Keratinocyte (primary cell): ENCODE data around the gene SUN1. TPM values are rescaled to one million over a fixed set of nuclear protein-coding genes. Genes with fewer than 3 reads are reported as not detected.

ENCODE experiments used
- DNase-seq: peaks from one replicate; pipeline ENCODE4 v3.0.0-alpha.2; 2011; ENCODE audit warnings: low read depth, missing footprints, low spot score
- FAIRE-seq: peaks from 2 replicates; lab custom pipeline; 2011; peaks lifted over from hg19 to GRCh38; lab: Jason Lieb, UNC
- H2AFZ ChIP-seq: 2 replicates; pipeline ENCODE4 v1.6.0; 2012; ENCODE audit warnings: low read length, control low read depth, inconsistent platforms; ENCODE audit not compliant: control insufficient read depth
- H3K27ac ChIP-seq: 2 replicates; pipeline ENCODE4 v1.5.1; 2011; ENCODE audit warnings: low read length; ENCODE audit not compliant: control insufficient read depth, insufficient read depth
- H3K27me3 ChIP-seq: 3 replicates; pipeline ENCODE4 v1.6.0; 2011; ENCODE audit warnings: low read length; ENCODE audit not compliant: control insufficient read depth, insufficient read depth; ENCODE audit errors: extremely low read depth
- H3K36me3 ChIP-seq, 2 experiments: 2 replicates in 1 of 2; 3 replicates in 1 of 2; pipeline ENCODE4 v1.5.1; 2011; ENCODE audit warnings: low read length in 2 of 2, mild to moderate bottlenecking in 1 of 2; ENCODE audit not compliant: control insufficient read depth in 2 of 2, insufficient read depth in 2 of 2; ENCODE audit errors: extremely low read depth in 1 of 2
- H3K4me1 ChIP-seq: 3 replicates; pipeline ENCODE4 v1.5.1; 2011; ENCODE audit warnings: low read length; ENCODE audit not compliant: control insufficient read depth, insufficient read depth; ENCODE audit errors: extremely low read depth
- H3K4me2 ChIP-seq: 3 replicates; pipeline ENCODE4 v1.6.0; 2011; ENCODE audit warnings: low read depth, low read length; ENCODE audit not compliant: control insufficient read depth, insufficient read depth; ENCODE audit errors: extremely low read depth
- H3K4me3 ChIP-seq, 3 experiments: fragments of 200-600 bp in 1 of 3; sonication (generic) in 1 of 3; 2 replicates in 2 of 3; 3 replicates in 1 of 3; pipeline ENCODE4 v1.5.1; 2011 to 2016; ENCODE audit warnings: low read length in 3 of 3, mild to moderate bottlenecking in 3 of 3, control low read depth in 2 of 3, inconsistent platforms in 1 of 3, low read depth in 1 of 3, mixed read lengths in 1 of 3, mixed run types in 1 of 3, moderate library complexity in 1 of 3; ENCODE audit not compliant: control insufficient read depth in 2 of 3, insufficient read depth in 2 of 3; ENCODE audit errors: extremely low read depth in 1 of 3
- H3K79me2 ChIP-seq: 2 replicates; pipeline ENCODE4 v1.6.0; 2012; ENCODE audit warnings: low read length; ENCODE audit not compliant: control insufficient read depth, insufficient read depth
- H3K9ac ChIP-seq: 3 replicates; pipeline ENCODE4 v1.6.0; 2011; ENCODE audit warnings: low read length; ENCODE audit not compliant: control insufficient read depth, insufficient read depth; ENCODE audit errors: extremely low read depth
- H3K9me1 ChIP-seq: 3 replicates; pipeline ENCODE4 v1.6.0; 2011; ENCODE audit warnings: low read length; ENCODE audit not compliant: control insufficient read depth, insufficient read depth; ENCODE audit errors: extremely low read depth
- H3K9me3 ChIP-seq: 2 replicates; pipeline ENCODE4 v1.5.1; 2012; ENCODE audit warnings: low read depth, low read length; ENCODE audit not compliant: control insufficient read depth
- H4K20me1 ChIP-seq: 3 replicates; pipeline ENCODE4 v1.6.0; 2011; ENCODE audit warnings: low read length; ENCODE audit not compliant: control insufficient read depth, insufficient read depth; ENCODE audit errors: extremely low read depth
- EZH2 ChIP-seq: IDR thresholded peaks from one replicate; pipeline ENCODE4 v1.6.1; 2012; ENCODE audit warnings: inconsistent platforms, mild to moderate bottlenecking, low read length, moderate library complexity
- dilution Hi-C: fragments of 300-500 bp; cut with MboI; formaldehyde crosslinking; loops from one replicate; pipeline ENCODE4 v1.7.0; 2020; ENCODE audit warnings: low sequenced_read_pairs; ENCODE audit not compliant: extremely low pct_ligation_motif_present
- polyA plus RNA-seq, 5 experiments: library from polyadenylated mRNA; depleted of rRNA in 3 of 5; stranded (reverse) in 3 of 5; stranded (forward) in 1 of 5; unstranded in 1 of 5; fragments of >200 nt; gene quantifications; 1 replicate in 1 of 5; 2 replicates in 3 of 5; 3 replicates in 1 of 5; pipeline versions ENCODE4 v1.2.1 to v1.2.3, GENCODE V29; 2011 to 2012; ENCODE audit warnings: missing spikeins in 2 of 5, low read depth in 1 of 5, low replicate concordance in 1 of 5
- TF ChIP-seq, protein P1 (sequence below), 3 experiments: IDR thresholded peaks in 1 of 3; conservative IDR thresholded peaks in 1 of 3; optimal IDR thresholded peaks in 1 of 3; 2 replicates in 2 of 3; 3 replicates in 1 of 3; pipeline versions ENCODE3 to v1.5.1; 2011; ENCODE audit warnings: low read length in 3 of 3, mild to moderate bottlenecking in 3 of 3, moderate library complexity in 2 of 3, control low read depth in 1 of 3, inconsistent platforms in 1 of 3; ENCODE audit not compliant: insufficient read depth in 2 of 3; ENCODE audit errors: extremely low read depth in 1 of 3

The SUN1 gene
- polyA plus RNA-seq, 1 donor (not counting 4 experiments of a cell fraction or from before 2014, with no cell fraction given): 166 TPM

- H3K9me3 ChIP-seq: no peaks in the 10 kb centered on the region
- H3K27me3 ChIP-seq: peaks cover 11% of the 10 kb centered on the region
- no peak overlapping the region for H3K9ac ChIP-seq
- H3K9me1 ChIP-seq: no peaks in the 10 kb centered on the region
- no peak overlapping the region for H3K27ac ChIP-seq
- H3K36me3 ChIP-seq: no peaks in the 10 kb centered on the region
- H3K4me1 ChIP-seq: peaks cover 19% of the 10 kb centered on the region
- no peaks in the 10 kb centered on the region for H4K20me1 ChIP-seq
- no peak overlapping the region for H3K4me3 ChIP-seq
- H3K4me2 ChIP-seq: no peak overlapping the region
- no peaks in the 10 kb centered on the region for H3K79me2 ChIP-seq
- DNase-seq (no peak), FAIRE-seq (no peak)
- no peak overlapping the region for H2AFZ ChIP-seq
- dilution Hi-C loops: no loop called here
- no peak for TF ChIP-seq EZH2
- TF ChIP-seq, protein P1, sequence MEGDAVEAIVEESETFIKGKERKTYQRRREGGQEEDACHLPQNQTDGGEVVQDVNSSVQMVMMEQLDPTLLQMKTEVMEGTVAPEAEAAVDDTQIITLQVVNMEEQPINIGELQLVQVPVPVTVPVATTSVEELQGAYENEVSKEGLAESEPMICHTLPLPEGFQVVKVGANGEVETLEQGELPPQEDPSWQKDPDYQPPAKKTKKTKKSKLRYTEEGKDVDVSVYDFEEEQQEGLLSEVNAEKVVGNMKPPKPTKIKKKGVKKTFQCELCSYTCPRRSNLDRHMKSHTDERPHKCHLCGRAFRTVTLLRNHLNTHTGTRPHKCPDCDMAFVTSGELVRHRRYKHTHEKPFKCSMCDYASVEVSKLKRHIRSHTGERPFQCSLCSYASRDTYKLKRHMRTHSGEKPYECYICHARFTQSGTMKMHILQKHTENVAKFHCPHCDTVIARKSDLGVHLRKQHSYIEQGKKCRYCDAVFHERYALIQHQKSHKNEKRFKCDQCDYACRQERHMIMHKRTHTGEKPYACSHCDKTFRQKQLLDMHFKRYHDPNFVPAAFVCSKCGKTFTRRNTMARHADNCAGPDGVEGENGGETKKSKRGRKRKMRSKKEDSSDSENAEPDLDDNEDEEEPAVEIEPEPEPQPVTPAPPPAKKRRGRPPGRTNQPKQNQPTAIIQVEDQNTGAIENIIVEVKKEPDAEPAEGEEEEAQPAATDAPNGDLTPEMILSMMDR (optimal IDR thresholded peaks at IDR 0.05 in 1 of 3, IDR thresholded peaks at IDR 0.05 in 1 of 3, conservative IDR thresholded peaks at IDR 0.05 in 1 of 3; ENCODE audit: extremely low read depth in 1 of 3, insufficient read depth in 2 of 3, low read length in 3 of 3): no peak
These were observed 82.4 kb downstream of the SUN1 start for GRCh38 chr7:914521-915194.

DNA sequence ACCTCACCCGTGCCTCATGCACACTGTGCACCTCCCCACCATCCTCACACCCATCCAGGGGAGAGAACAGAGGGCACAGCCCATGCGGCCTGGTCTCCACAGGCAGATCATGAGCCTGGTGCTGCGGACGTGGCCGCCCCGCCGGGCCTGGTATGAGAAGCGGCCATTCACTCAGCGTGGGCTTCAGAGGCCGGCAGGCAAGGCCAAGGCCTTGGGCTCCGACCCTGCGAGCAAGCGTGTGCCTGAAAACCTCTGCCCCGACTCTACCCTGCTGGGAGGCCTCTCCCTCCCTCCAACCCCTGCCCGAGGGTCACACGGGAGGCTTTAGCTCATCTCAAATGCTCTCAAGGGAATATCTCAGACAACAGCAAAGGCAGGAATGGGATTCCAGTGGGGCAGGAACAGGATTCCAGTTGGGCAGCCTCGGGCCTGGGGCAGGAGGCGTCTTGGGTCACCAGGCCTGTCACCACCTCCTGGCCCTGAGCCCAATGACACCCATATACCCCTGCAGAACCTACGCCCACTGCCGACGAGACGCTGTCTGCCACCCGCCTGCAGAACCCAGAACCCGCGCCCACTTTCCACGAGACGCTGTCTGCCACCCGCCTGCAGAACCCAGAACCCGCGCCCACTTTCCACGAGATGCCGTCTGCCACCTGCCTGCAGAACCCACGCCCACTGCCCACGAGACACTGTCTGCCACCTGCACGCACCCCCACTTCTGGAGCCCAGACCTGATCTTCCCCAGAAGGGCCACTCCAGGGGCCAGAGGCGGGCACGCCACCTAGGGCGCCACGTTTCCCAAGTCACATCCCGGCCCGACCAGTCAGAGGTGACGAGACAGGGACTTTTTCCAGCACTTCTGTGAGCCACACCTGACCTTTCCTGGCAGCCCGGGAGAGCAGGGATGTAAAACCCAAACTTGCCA is 83.3 kb downstream of the SUN1 start:
- no peak overlapping the region for H3K4me3 ChIP-seq
- H3K36me3 ChIP-seq: no peaks in the 10 kb centered on the region
- H3K9ac ChIP-seq: no peak overlapping the region
- H3K9me3 ChIP-seq: no peaks in the 10 kb centered on the region
- no peak for FAIRE-seq
- H3K27ac ChIP-seq: no peak overlapping the region
- H3K4me2 ChIP-seq: no peak overlapping the region
- no peak overlapping the region for H2AFZ ChIP-seq
- dilution Hi-C loops: no loop called here
- peaks cover 10% of the 10 kb centered on the region for H3K27me3 ChIP-seq
- no peaks in the 10 kb centered on the region for H3K9me1 ChIP-seq
- TF ChIP-seq EZH2: no peak
- TF ChIP-seq, protein P1 (optimal IDR thresholded peaks at IDR 0.05 in 1 of 3, IDR thresholded peaks at IDR 0.05 in 1 of 3, conservative IDR thresholded peaks at IDR 0.05 in 1 of 3; ENCODE audit: extremely low read depth in 1 of 3, insufficient read depth in 2 of 3, low read length in 3 of 3): no peak
- peaks cover 19% of the 10 kb centered on the region for H3K4me1 ChIP-seq
- no peaks in the 10 kb centered on the region for H3K79me2 ChIP-seq
- H4K20me1 ChIP-seq: no peaks in the 10 kb centered on the region
- DNase-seq: no peak
